ENCODE results near the gene PPP1R2. TPM values are rescaled to one million over a fixed set of nuclear protein-coding genes. Genes with fewer than 3 reads are reported as not detected.
A peak's percentile ranks its signal among the peaks of the same experiment; 100 is the strongest.

PPP1R2 gene
- polyA plus RNA-seq, 1 of the 3 experiments (the other 2 are of a cell fraction), result 8.1 TPM

DNA sequence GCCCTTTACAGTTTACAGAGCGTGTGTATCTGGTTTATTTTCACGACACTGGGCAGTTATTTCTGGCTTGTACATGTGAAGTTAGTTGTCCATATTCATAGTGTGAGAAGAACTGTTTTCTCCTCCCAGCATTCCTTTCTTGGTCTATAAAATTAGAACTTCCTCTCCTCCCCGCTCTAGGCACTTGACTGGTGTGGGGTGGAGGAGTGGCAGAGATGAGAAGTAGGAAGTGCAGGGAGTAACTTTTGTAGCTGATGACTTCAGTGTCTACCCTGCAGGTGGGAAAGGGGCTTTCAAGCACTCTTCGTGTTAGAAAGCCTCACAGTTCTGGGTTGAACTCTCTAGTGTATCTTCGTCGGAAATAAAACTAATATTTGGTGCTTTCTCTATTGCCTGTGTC is 27.2 kb upstream of the PPP1R2 start (continued):
- TF ChIP-seq, protein P1, sequence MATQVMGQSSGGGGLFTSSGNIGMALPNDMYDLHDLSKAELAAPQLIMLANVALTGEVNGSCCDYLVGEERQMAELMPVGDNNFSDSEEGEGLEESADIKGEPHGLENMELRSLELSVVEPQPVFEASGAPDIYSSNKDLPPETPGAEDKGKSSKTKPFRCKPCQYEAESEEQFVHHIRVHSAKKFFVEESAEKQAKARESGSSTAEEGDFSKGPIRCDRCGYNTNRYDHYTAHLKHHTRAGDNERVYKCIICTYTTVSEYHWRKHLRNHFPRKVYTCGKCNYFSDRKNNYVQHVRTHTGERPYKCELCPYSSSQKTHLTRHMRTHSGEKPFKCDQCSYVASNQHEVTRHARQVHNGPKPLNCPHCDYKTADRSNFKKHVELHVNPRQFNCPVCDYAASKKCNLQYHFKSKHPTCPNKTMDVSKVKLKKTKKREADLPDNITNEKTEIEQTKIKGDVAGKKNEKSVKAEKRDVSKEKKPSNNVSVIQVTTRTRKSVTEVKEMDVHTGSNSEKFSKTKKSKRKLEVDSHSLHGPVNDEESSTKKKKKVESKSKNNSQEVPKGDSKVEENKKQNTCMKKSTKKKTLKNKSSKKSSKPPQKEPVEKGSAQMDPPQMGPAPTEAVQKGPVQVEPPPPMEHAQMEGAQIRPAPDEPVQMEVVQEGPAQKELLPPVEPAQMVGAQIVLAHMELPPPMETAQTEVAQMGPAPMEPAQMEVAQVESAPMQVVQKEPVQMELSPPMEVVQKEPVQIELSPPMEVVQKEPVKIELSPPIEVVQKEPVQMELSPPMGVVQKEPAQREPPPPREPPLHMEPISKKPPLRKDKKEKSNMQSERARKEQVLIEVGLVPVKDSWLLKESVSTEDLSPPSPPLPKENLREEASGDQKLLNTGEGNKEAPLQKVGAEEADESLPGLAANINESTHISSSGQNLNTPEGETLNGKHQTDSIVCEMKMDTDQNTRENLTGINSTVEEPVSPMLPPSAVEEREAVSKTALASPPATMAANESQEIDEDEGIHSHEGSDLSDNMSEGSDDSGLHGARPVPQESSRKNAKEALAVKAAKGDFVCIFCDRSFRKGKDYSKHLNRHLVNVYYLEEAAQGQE (IDR thresholded peaks at IDR 0.05; ENCODE audit: low read depth, low read length), result no peak
- TF ChIP-seq RXRA (IDR thresholded peaks at IDR 0.05; ENCODE audit: borderline replicate concordance, low read depth) (no peak), ELF1 (IDR thresholded peaks at IDR 0.05) (no peak)

DNA sequence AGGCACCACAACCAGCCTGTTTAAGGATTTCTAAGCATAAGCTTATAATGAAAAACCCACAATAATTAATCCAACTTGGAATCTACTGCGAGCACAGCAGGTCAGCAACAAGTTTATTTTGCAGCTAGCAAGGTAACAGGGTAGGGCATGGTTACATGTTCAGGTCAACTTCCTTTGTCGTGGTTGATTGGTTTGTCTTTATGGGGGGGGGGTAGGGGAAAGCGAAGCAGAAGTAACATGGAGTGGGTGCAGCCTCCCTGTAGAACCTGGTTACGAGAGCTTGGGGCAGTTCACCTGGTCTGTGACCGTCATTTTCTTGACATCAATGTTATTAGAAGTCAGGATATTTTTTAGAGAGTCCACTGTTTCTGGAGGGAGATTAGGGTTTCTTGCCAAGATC is 25.5 kb upstream of the PPP1R2 start:
- ChIA-PET CTCF (interaction anchor here (1.2 to 2.0 kb wide), 3 partner anchors 16 to 282 kb away, joined by 4 to 5 read pairs (median 4); no protein-coding TSS in a partner anchor), POLR2A (no interaction called here)
- no peaks in the 10 kb centered on the region for H4K20me1 ChIP-seq (ENCODE audit: insufficient read depth)

DNA sequence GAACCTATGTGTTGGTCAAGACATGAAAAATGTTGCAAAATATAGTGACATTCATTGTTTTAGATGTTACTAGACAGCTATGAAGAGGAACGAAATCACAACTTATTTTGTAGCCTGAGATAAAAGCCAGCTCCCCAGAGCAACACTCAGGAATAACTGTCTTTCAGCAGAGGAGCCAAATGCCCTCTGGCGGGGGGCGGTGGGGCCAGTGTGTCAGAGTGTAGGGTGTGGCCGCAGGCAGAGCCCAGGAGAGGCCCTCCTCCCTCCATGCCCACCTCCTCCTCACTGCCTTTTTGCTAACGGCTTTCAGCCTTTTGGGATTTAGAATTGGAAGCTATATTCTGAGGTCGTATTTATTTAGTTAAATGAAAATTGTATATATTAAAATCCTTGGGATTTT is 23.7 kb upstream of the PPP1R2 start:
- POLR2A ChIA-PET, result no interaction called here
- TF ChIP-seq JUND (IDR thresholded peaks at IDR 0.05) (no peak), ELF1 (IDR thresholded peaks at IDR 0.05) (no peak), NRF1 (IDR thresholded peaks at IDR 0.05; ENCODE audit: low read depth, low read length) (no peak), EP300 (IDR thresholded peaks at IDR 0.05; ENCODE audit: borderline replicate concordance in 1 of 2, low read depth in 1 of 2, low read length in 1 of 2) (no peak), NFIC (IDR thresholded peaks at IDR 0.05; ENCODE audit: borderline replicate concordance) (no peak), GABPA (IDR thresholded peaks at IDR 0.05; ENCODE audit: low read depth) (no peak), CHD2 (IDR thresholded peaks at IDR 0.05; ENCODE audit: low read length, partially characterized antibody) (no peak), MEF2A (IDR thresholded peaks at IDR 0.05; ENCODE audit: borderline replicate concordance, low read depth) (no peak), SIN3A (IDR thresholded peaks at IDR 0.05; ENCODE audit: borderline replicate concordance, low read depth, low read length) (no peak), TEAD4 (IDR thresholded peaks at IDR 0.05; ENCODE audit: borderline replicate concordance, insufficient read depth) (no peak), YY1 (IDR thresholded peaks at IDR 0.05; ENCODE audit: low read depth) (no peak)
- TF ChIP-seq, protein P2, sequence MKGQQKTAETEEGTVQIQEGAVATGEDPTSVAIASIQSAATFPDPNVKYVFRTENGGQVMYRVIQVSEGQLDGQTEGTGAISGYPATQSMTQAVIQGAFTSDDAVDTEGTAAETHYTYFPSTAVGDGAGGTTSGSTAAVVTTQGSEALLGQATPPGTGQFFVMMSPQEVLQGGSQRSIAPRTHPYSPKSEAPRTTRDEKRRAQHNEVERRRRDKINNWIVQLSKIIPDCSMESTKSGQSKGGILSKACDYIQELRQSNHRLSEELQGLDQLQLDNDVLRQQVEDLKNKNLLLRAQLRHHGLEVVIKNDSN (IDR thresholded peaks at IDR 0.05; ENCODE audit: borderline replicate concordance, low read depth), result no peak
- TF ChIP-seq, protein P3, sequence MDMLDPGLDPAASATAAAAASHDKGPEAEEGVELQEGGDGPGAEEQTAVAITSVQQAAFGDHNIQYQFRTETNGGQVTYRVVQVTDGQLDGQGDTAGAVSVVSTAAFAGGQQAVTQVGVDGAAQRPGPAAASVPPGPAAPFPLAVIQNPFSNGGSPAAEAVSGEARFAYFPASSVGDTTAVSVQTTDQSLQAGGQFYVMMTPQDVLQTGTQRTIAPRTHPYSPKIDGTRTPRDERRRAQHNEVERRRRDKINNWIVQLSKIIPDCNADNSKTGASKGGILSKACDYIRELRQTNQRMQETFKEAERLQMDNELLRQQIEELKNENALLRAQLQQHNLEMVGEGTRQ (IDR thresholded peaks at IDR 0.05; ENCODE audit: borderline replicate concordance, low read depth, low read length), result no peak
- TF ChIP-seq, protein P4, sequence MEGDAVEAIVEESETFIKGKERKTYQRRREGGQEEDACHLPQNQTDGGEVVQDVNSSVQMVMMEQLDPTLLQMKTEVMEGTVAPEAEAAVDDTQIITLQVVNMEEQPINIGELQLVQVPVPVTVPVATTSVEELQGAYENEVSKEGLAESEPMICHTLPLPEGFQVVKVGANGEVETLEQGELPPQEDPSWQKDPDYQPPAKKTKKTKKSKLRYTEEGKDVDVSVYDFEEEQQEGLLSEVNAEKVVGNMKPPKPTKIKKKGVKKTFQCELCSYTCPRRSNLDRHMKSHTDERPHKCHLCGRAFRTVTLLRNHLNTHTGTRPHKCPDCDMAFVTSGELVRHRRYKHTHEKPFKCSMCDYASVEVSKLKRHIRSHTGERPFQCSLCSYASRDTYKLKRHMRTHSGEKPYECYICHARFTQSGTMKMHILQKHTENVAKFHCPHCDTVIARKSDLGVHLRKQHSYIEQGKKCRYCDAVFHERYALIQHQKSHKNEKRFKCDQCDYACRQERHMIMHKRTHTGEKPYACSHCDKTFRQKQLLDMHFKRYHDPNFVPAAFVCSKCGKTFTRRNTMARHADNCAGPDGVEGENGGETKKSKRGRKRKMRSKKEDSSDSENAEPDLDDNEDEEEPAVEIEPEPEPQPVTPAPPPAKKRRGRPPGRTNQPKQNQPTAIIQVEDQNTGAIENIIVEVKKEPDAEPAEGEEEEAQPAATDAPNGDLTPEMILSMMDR (IDR thresholded peaks at IDR 0.05), result no peak

More for the DNA sequence above, 25.5 kb upstream of the PPP1R2 start:
- TF ChIP-seq RXRA (IDR thresholded peaks at IDR 0.05; ENCODE audit: borderline replicate concordance, low read depth) (no peak), FOSL2 (IDR thresholded peaks at IDR 0.05; ENCODE audit: borderline replicate concordance, low read depth) (no peak), TEAD4 (IDR thresholded peaks at IDR 0.05; ENCODE audit: borderline replicate concordance, insufficient read depth) (no peak)
- TF ChIP-seq, protein P3 (IDR thresholded peaks at IDR 0.05; ENCODE audit: borderline replicate concordance, low read depth, low read length), result no peak
- no peak overlapping the region for H2AFZ ChIP-seq (ENCODE audit: low read depth)
- H3K27me3 ChIP-seq (ENCODE audit: insufficient read depth), result peaks cover 4% of the 10 kb centered on the region; the same call in 1 of the 2 replicates
- DNase-seq, result no peak
- no peaks in the 10 kb centered on the region for H3K9me3 ChIP-seq
- no peak overlapping the region for H3K4me3 ChIP-seq (ENCODE audit: low read depth in 2 of 2, low read length in 1 of 2)
- no peak overlapping the region for H3K9ac ChIP-seq
- 69% methylated on average over 5 of the region's 5 CpGs for WGBS (ENCODE audit: low lambda C conversion rate)
- no peaks in the 10 kb centered on the region for H3K79me2 ChIP-seq (ENCODE audit: insufficient read depth)
- no peaks in the 10 kb centered on the region for H3K9me2 ChIP-seq
- H3K36me3 ChIP-seq (replicated peaks in 1 of 2; ENCODE audit: control insufficient read depth in 1 of 2, insufficient read depth in 2 of 2, low read length in 1 of 2), result no peaks in the 10 kb centered on the region
- H3K27ac ChIP-seq (ENCODE audit: low read depth in 2 of 2, low read length in 1 of 2), result no peak overlapping the region
- H3F3A ChIP-seq (replicated peaks; ENCODE audit: insufficient read depth), result no peaks in the 10 kb centered on the region
- H3K4me2 ChIP-seq, result no peak overlapping the region
- peaks cover 0 to 5% of the 10 kb centered on the region in 2 experiments; a peak in 1 of 4 replicates for H3K4me1 ChIP-seq (ENCODE audit: control insufficient read depth in 1 of 2, insufficient read depth in 2 of 2, low read depth in 1 of 2, low read length in 1 of 2)

More for the DNA sequence above, 23.7 kb upstream of the PPP1R2 start:
- no peaks in the 10 kb centered on the region for H3K9me2 ChIP-seq
- no peak overlapping the region for H3K27ac ChIP-seq (ENCODE audit: low read depth in 2 of 2, low read length in 1 of 2)
- no peak overlapping the region for H3K4me3 ChIP-seq (ENCODE audit: low read depth in 2 of 2, low read length in 1 of 2)
- no peaks in the 10 kb centered on the region for H3K36me3 ChIP-seq (replicated peaks in 1 of 2; ENCODE audit: control insufficient read depth in 1 of 2, insufficient read depth in 2 of 2, low read length in 1 of 2)
- H3K4me2 ChIP-seq, result no peak overlapping the region
- peaks cover 4% of the 10 kb centered on the region; the same call in 1 of the 2 replicates for H3K27me3 ChIP-seq (ENCODE audit: insufficient read depth)
- no peaks in the 10 kb centered on the region for H3K9me3 ChIP-seq
- H2AFZ ChIP-seq (ENCODE audit: low read depth), result no peak overlapping the region
- 43% methylated on average over 6 of the region's 6 CpGs for WGBS (ENCODE audit: low lambda C conversion rate)
- H4K20me1 ChIP-seq (ENCODE audit: insufficient read depth), result no peaks in the 10 kb centered on the region
- no peaks in the 10 kb centered on the region for H3F3A ChIP-seq (replicated peaks; ENCODE audit: insufficient read depth)
- CTCF ChIA-PET, result interaction anchor here (0.9 to 2.0 kb wide), 4 partner anchors 8 to 348 kb away, joined by 3 to 5 read pairs (median 4); no protein-coding TSS in a partner anchor
- H3K79me2 ChIP-seq (ENCODE audit: insufficient read depth), result no peaks in the 10 kb centered on the region
- no peak overlapping the region for H3K9ac ChIP-seq
- peak; percentile 43 for DNase-seq
- H3K4me1 ChIP-seq (ENCODE audit: control insufficient read depth in 1 of 2, insufficient read depth in 2 of 2, low read depth in 1 of 2, low read length in 1 of 2), result peaks cover 0 to 5% of the 10 kb centered on the region in 2 experiments; a peak in 1 of 4 replicates

Measured in SK-N-SH (cell line).